NCI-H1694 (cell line): ENCODE measurements around the gene HDGFL3.
"Not testable (repeated sequence)": the region's sequence is repeated elsewhere in the genome, so short reads cannot be mapped to it uniquely, and the experiment has no call there.

Source experiments
- DNase-seq: peaks from one replicate; lab custom pipeline; 2025; lab: John Stamatoyannopoulos, UW

HDGFL3 gene

DNA sequence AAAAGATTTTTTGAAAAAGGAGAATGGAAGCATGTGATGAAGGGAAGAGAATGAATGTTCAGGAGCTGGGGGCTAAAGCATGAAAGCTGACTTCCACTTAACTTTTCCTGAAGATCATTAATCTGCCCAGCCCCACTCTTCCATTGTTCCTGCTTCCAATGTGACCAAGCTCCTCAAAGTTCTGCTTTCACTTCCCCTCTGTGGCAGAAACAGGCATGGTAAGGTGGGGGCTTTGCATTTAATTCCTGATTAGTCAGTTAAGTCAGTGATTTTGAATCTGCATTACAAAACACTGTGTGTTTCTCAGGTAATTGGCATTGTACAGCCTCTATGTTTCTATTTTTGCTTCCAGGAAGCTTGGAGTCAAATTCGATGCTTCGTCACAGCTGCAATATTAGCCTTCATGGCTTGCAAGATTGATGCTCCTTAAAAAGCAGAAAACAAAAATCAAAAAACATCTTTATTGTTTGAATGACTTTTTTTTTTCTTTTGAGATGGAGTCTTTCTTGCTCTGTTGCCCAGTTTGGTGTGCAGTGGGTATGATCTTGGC, 107.5 kb downstream of the HDGFL3 start:
- DNase-seq = no peak

- DNase-seq = no peak
These were observed 108.3 kb downstream of the HDGFL3 start for GRCh38 chr15:83099290-83099689.

DNA sequence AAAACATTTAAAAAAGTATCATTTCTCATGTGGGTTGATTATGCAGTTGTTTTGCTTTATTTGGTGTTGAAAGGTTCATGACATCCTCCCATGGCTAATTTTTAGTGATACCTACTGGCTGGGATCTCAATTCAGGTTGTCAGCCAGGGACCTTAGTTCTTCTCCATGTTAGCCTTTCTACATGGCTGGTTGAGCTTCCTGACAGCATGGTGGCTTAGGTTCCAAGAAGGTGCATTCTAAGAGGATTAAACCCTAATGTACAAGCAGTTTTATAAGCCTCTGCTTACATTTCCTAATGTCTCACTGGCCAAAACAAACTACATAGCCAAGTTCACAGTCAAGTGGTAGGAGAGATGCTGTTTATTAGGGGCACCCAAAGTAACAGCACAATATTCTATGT, 109.5 kb downstream of the HDGFL3 start:
- DNase-seq = no peak

DNA sequence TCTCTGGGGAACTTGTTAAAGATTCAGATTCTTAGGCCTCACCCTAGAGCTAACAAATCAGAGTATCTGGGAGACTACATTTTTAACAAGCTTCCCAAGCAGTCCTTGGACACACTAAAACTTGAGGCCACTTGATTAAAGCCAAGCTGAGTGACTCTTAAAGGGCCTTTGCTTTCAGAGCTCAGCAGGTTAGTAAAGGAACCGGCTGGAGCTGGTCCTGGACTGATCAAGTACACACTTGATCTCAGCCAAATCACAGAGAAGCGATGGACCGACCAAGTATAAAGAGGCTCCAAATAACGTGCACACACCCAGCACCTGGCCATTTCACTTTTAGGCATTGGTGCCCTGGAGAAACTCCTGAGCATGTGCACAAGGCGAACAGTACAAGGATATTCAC, 113.0 kb downstream of the HDGFL3 start:
- no peak for DNase-seq

GRCh38 chr15:83092309-83092976, 115.2 kb downstream of the HDGFL3 start:
- no peak for DNase-seq

- DNase-seq = not testable (repeated sequence)
These were observed 115.7 kb downstream of the HDGFL3 start for GRCh38 chr15:83091965-83092308.

DNA sequence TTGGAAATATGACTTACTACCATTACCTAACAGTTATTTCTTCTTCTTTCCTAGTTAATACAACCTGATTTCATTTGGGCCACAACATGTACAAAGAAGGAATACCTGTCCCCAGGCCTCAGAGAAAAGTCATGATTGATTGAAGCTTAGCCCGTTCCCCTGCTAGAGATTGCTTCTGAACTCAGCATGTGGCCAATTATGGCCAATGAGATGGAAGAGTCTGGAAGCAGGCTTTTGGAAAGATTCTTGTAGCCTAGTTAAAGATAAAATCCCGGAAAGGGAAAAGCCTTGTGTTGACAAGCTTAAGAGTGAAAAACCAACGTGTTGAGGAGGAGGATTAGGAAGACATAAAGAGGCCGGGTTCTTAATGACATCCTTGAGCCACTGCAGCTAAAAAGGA, 117.2 kb downstream of the HDGFL3 start:
- DNase-seq = no peak

GRCh38 chr15:83088876-83089275, 118.7 kb downstream of the HDGFL3 start:
- DNase-seq = no peak

DNA sequence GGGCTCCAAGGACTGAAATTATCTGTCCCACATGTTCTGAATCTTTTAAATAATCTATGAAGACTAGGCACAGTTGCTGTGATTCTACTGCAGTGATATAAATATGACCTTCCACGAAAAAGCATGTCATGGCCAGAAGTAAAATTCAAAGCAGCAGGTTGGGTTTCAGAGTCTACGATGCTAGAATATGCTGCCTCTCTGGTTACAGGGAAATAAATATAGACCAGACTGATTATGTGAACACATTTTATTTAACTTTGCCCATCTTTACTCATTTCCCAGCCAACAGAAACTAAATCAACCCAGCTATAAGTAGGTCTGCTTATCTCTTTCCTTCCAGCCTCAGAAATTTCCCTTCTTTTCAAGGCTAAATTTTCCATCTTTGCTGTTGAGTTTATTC, 120.0 kb downstream of the HDGFL3 start:
- no peak for DNase-seq

DNA sequence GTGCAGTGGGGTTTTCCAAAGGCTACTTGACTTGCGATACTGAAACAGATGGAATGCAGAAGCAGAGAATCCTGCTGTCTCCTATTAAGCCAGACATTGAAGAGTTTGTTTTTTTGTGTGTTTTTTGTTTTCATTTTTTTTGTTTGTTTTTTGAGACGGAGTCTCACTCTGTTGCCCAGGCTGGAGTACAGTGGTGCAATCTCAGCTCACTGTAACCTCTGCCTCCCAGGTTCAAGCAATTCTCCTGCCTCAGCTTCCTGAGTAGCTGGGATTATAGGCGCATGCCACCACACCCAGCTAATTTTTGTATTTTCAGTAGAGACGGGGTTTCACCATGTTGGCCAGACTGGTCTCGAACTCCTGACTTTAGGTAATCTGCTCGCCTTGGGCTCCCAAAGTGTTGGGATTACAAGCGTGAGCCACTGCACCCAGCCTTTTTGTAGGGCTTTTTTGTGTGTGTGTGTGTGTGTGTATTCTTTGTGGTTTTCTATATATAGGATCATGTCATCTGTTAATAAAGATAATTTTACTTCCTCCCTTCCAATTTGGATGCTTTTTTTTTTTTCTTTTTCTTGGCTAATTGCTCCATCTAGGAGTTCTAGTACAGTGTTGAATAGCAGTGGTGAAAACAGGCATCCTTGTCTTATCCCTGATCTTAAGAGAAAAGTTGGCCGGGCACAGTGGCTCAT, 121.6 kb downstream of the HDGFL3 start:
- not testable (repeated sequence) for DNase-seq

DNA sequence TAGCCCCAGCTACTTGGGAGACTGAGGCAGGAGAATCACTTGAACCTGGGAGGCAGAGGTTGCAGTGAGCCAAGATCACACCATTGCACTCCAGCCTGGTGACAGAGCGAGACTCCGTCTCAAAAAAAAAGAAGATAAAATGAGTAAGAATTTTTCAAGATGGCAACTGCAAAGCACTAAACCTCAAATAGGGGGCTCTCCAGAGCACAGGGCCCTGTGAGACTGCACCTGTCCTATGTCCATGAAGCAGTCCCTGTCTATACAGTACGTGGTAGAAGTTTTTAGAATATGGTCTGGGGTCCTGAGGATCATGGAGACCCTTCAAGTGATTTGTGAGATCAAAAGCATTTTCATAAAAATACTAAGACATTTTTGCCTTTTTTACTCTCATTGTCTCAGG, 122.2 kb downstream of the HDGFL3 start:
- not testable (repeated sequence) for DNase-seq

DNA sequence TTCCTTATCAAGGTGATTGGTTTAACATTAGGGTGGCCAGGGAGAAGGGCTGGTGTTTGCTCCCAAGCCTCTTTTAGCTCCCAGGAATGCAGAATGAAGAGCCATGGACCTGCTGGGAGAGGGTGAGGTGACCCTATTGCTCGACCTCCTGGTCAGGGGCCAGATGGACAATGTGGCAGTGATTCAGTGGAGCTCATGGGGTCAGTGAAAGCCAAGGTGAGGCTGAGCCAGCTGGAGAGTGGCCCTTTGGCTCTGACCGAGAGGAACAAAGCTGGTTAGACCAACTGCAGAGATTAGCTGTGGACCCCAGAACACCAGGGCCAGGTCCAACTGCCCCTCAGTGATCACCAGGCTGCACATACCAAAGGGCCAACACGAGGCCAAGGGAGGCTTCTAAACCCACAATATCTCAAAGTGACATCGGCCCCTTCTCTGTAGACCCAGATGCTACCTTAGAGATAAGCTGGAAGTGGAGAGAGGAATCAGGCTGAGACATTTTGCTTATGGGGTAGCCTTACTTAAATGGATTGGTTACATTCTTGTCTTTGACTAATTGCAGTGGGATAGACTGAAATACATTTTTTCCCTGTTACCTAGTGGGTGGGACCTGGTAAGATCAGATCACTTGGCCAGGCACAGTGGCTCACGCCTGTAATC, 124.8 kb downstream of the HDGFL3 start:
- no peak for DNase-seq

DNA sequence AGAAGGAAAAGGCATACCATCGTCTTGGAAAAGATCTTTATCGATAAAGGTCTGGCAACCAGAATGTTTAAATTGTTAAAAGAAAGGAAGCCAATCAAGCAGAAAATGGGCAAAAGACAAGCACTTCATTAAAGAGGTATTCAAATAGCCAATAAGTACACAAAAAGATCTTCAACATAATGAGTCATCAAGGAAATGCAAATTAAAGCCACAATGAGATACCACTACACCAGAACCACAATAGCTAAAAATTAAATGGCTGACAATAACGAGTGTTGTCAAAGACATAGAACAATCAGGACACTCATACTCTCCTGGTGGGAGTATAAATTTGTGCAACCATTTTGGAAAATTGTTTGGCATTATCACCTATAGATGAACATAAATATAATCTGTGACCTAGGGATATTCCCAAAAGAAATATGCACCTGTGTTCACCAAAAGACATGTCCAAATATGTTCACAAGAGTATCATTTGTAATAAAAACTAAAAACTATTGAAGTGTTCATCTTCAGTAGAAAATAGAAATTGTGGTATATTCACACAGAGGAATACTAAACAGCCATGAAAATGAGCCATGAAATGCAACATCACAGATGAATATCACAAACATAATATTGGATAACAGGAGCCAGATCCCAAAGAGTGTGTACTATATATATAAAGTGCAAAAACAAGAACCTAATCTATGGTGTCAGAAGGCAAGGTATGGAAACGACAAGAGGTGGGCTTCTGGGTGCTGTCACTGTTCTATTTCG, 126.2 kb downstream of the HDGFL3 start:
- no peak for DNase-seq

GRCh38 chr15:83078712-83079111, 128.9 kb downstream of the HDGFL3 start:
- DNase-seq = no peak
